Body of pancreas (tissue), 4 donors: Measurements from ENCODE around the gene NELFA. TPM values are rescaled to one million over a fixed set of nuclear protein-coding genes. Genes with fewer than 3 reads are reported as not detected.

ENCODE experiments used
- ATAC-seq: fragments of 150-250 bp; one replicate; pipeline ENCODE4 v1.9.1; 2016
- DNase-seq, 4 donors: peaks; one replicate each; pipeline ENCODE4 v3.0.0-alpha.2; 2019
- H3K27ac ChIP-seq, 4 donors: fragments of 200-600 bp; sonication (generic); 1 replicate in 3 of 4; 2 replicates in 1 of 4; pipeline versions ENCODE4 v1.5.1 to v1.6.1; 2016 to 2019; ENCODE audit warnings: mild to moderate bottlenecking in 1 of 4, mixed read lengths in 1 of 4, moderate library complexity in 1 of 4
- H3K27me3 ChIP-seq, 2 donors: fragments of 200-600 bp; sonication (generic); one replicate each; pipeline ENCODE4 v1.6.0; 2016; ENCODE audit warnings: mild to moderate bottlenecking in 1 of 2
- H3K36me3 ChIP-seq, 2 donors: fragments of 200-600 bp; sonication (generic); replicated peaks in 1 of 2; 2 replicates each; pipeline ENCODE4 v1.5.1; 2016; ENCODE audit warnings: low read depth in 2 of 2; ENCODE audit not compliant: insufficient read depth in 1 of 2
- H3K4me1 ChIP-seq: fragments of 200-600 bp; sonication (generic); one replicate; pipeline ENCODE4 v1.6.0; 2016
- H3K4me3 ChIP-seq, 2 donors: fragments of 200-600 bp; sonication (generic); 1 replicate in 1 of 2; 2 replicates in 1 of 2; pipeline ENCODE4 v1.5.1; 2016 to 2019
- H3K9me3 ChIP-seq, 3 donors: fragments of 200-600 bp; sonication (generic); 1 replicate in 2 of 3; 2 replicates in 1 of 3; pipeline ENCODE4 v1.5.1; 2016
- CTCF ChIP-seq, 7 experiments: fragments of 450-650 bp in 4 of 7; fragments of 200-600 bp in 3 of 7; sonication (generic) in 3 of 7; IDR thresholded peaks; one replicate each; pipeline ENCODE4 v1.5.1; 2016 to 2019; ENCODE audit warnings: antibody characterized with exemption in 7 of 7
- POLR2A ChIP-seq, 3 donors: fragments of 450-650 bp; IDR thresholded peaks; one replicate each; pipeline ENCODE4 v1.6.1; 2016; ENCODE audit warnings: antibody characterized with exemption in 3 of 3, mild to moderate bottlenecking in 2 of 3
- WGBS, 2 donors: methylation state at CpG; one replicate each; pipeline ENCODE4 v1.1.5; 2017; 5-methylcytosine and 5-hydroxymethylcytosine counted together
- intact Hi-C: fragments of 100-400 bp; cut with DNase I; formaldehyde crosslinking; loops from one replicate; pipeline ENCODE4 v1.15.1; 2023
- total RNA-seq, 2 donors: library from RNA; depleted of rRNA; stranded (reverse); fragments of >200 nt; gene quantifications; one replicate each; pipeline ENCODE4 v1.1.0, GENCODE V29; 2016

The NELFA gene
- total RNA-seq, 2 donors from 2014 or later, result 19.7 to 74.5 TPM

DNA sequence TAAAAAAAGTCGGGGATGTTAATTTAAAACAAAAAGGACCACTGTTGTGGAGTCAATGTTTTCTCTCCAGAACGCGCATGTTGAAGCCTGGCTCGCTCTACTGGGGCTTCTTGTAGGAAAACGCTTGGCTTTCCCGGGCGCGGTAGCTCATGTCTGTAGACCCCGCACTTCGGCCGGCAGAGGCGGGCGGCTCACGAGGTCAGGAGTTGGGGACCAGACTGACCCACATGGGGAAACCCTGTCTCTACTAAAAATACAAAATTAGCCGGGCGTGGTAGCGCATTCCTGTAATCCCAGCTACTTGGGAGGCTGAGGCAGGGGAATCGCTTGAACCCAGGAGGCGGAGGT is 15.6 kb downstream of the NELFA start:
- intact Hi-C loops, result no loop called here
- no peak overlapping the region for H3K4me3 ChIP-seq
- DNase-seq (no peak), ATAC-seq (no peak)
- TF ChIP-seq CTCF (IDR thresholded peaks at IDR 0.05) (no peak), POLR2A (IDR thresholded peaks at IDR 0.05) (no peak)
- H3K27me3 ChIP-seq, result no peaks in the 10 kb centered on the region
- 87 to 96% methylated on average over 19 of the region's 19 CpGs for whole genome bisulfite sequencing, 2 donors
- peaks cover 0 to 5% of the 10 kb centered on the region in 2 donors for H3K36me3 ChIP-seq
- no peaks in the 10 kb centered on the region for H3K9me3 ChIP-seq
- peaks cover 6% of the 10 kb centered on the region for H3K4me1 ChIP-seq
- no peak overlapping the region for H3K27ac ChIP-seq

- ATAC-seq (no peak), DNase-seq (no peak)
- WGBS, 2 donors, result 88 to 96% methylated on average over 11 to 44 of the region's 45 CpGs
- intact Hi-C loops, result no loop called here
- H3K9me3 ChIP-seq, result no peaks in the 10 kb centered on the region
- no peak for TF ChIP-seq POLR2A (IDR thresholded peaks at IDR 0.05)
- TF ChIP-seq CTCF (IDR thresholded peaks at IDR 0.05), result no peak
- peaks cover under 1% of the 10 kb centered on the region for H3K4me1 ChIP-seq
- H3K27me3 ChIP-seq, result no peaks in the 10 kb centered on the region
- peaks cover 0 to 7% of the 10 kb centered on the region in 2 donors for H3K36me3 ChIP-seq
- H3K4me3 ChIP-seq, result no peak overlapping the region
- H3K27ac ChIP-seq, result no peak overlapping the region
These were observed 16.2 kb downstream of the NELFA start for GRCh38 chr4:1992468-1993168.

GRCh38 chr4:1991596-1992434 is 17.0 kb downstream of the NELFA start:
- Histone ChIP-seq H3K36me3 (peaks cover 0 to 11% of the 10 kb centered on the region in 2 donors), H3K4me3 (no peak overlapping the region), H3K27ac (no peak overlapping the region), H3K9me3 (no peaks in the 10 kb centered on the region), H3K4me1 (no peaks in the 10 kb centered on the region), H3K27me3 (no peaks in the 10 kb centered on the region)
- ATAC-seq (no peak), DNase-seq (no peak)
- TF ChIP-seq POLR2A (IDR thresholded peaks at IDR 0.05), result no peak
- TF ChIP-seq CTCF (IDR thresholded peaks at IDR 0.05), result no peak
- intact Hi-C loops, result no loop called here
- WGBS, 2 donors, result 91 to 93% methylated on average over 34 to 36 of the region's 37 CpGs

GRCh38 chr4:1991087-1991486 is 17.7 kb downstream of the NELFA start:
- Histone ChIP-seq H3K27me3 (no peaks in the 10 kb centered on the region), H3K36me3 (peaks cover 0 to 15% of the 10 kb centered on the region in 2 donors), H3K4me1 (no peaks in the 10 kb centered on the region), H3K27ac (no peak overlapping the region), H3K4me3 (no peak overlapping the region), H3K9me3 (no peaks in the 10 kb centered on the region)
- ATAC-seq (no peak), DNase-seq (no peak)
- TF ChIP-seq CTCF (IDR thresholded peaks at IDR 0.05), result no peak
- WGBS, 2 donors, result 87 to 88% methylated on average over 11 of the region's 11 CpGs
- intact Hi-C loops, result no loop called here
